ENCODE data around the gene SPECC1. TPM values are rescaled to one million over a fixed set of nuclear protein-coding genes. Genes with fewer than 3 reads are reported as not detected.

SPECC1 gene
- polyA plus RNA-seq, 1 experiment: 13.0 TPM

- Histone ChIP-seq H3K36me3 (ENCODE audit: control insufficient read depth, insufficient read depth, low read length) (no peaks in the 10 kb centered on the region), H3K4me3 (ENCODE audit: low read depth, low read length) (no peak overlapping the region), H3K27me3 (ENCODE audit: control insufficient read depth, insufficient read depth, low read length) (no peaks in the 10 kb centered on the region)
- TF ChIP-seq, protein P1, sequence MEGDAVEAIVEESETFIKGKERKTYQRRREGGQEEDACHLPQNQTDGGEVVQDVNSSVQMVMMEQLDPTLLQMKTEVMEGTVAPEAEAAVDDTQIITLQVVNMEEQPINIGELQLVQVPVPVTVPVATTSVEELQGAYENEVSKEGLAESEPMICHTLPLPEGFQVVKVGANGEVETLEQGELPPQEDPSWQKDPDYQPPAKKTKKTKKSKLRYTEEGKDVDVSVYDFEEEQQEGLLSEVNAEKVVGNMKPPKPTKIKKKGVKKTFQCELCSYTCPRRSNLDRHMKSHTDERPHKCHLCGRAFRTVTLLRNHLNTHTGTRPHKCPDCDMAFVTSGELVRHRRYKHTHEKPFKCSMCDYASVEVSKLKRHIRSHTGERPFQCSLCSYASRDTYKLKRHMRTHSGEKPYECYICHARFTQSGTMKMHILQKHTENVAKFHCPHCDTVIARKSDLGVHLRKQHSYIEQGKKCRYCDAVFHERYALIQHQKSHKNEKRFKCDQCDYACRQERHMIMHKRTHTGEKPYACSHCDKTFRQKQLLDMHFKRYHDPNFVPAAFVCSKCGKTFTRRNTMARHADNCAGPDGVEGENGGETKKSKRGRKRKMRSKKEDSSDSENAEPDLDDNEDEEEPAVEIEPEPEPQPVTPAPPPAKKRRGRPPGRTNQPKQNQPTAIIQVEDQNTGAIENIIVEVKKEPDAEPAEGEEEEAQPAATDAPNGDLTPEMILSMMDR (IDR thresholded peaks at IDR 0.05; ENCODE audit: insufficient read depth, low read depth, low read length): no peak
- DNase-seq (ENCODE audit: low read depth): no peak
- ChIA-PET CTCF (no interaction called here), POLR2A (no interaction called here)
These were observed 289.9 kb downstream of the SPECC1 start for GRCh38 chr17:20299013-20299412.

GRCh38 chr17:20300436-20300934 lies 291.3 kb downstream of the SPECC1 start:
- DNase-seq (ENCODE audit: low read depth): peak; percentile 46
- Histone ChIP-seq H3K27me3 (ENCODE audit: control insufficient read depth, insufficient read depth, low read length) (no peaks in the 10 kb centered on the region), H3K36me3 (ENCODE audit: control insufficient read depth, insufficient read depth, low read length) (no peaks in the 10 kb centered on the region), H3K4me3 (ENCODE audit: low read depth, low read length) (no peak overlapping the region)
- CTCF ChIA-PET: no interaction called here
- POLR2A ChIA-PET: no interaction called here
- TF ChIP-seq, protein P1 (IDR thresholded peaks at IDR 0.05; ENCODE audit: insufficient read depth, low read depth, low read length): no peak

GRCh38 chr17:20302246-20302917 lies 293.2 kb downstream of the SPECC1 start:
- Histone ChIP-seq H3K27me3 (ENCODE audit: control insufficient read depth, insufficient read depth, low read length) (no peaks in the 10 kb centered on the region), H3K4me3 (ENCODE audit: low read depth, low read length) (no peak overlapping the region), H3K36me3 (ENCODE audit: control insufficient read depth, insufficient read depth, low read length) (no peaks in the 10 kb centered on the region)
- TF ChIP-seq, protein P1 (IDR thresholded peaks at IDR 0.05; ENCODE audit: insufficient read depth, low read depth, low read length): no peak
- no peak for DNase-seq (ENCODE audit: low read depth)
- ChIA-PET CTCF (interaction anchor here (1.2 to 1.3 kb wide), 2 partner anchors 19 to 180 kb away, joined by 3 to 4 read pairs; no protein-coding TSS in a partner anchor), POLR2A (no interaction called here)

DNA sequence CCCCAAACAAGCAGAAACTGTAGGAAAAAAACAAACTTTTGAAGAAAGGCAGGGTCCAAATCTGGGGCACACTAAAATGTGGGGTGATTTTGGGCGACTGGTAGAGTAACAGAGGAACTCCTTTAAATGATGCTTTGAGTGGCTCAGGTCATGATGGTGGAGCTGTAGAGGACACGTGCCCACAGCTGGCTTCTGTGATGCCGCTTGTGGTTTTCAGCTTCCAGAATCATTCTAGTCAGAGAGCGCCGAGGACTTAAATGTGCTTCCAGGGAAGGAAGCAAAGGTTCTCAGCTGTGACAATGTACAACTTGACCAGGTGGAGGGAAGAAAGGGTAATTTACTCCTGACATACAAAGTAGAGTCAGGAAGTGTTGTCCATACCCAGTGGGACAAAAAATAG lies 295.8 kb downstream of the SPECC1 start:
- Histone ChIP-seq H3K4me3 (ENCODE audit: low read depth, low read length) (no peak overlapping the region), H3K27me3 (ENCODE audit: control insufficient read depth, insufficient read depth, low read length) (no peaks in the 10 kb centered on the region), H3K36me3 (ENCODE audit: control insufficient read depth, insufficient read depth, low read length) (no peaks in the 10 kb centered on the region)
- TF ChIP-seq, protein P1 (IDR thresholded peaks at IDR 0.05; ENCODE audit: insufficient read depth, low read depth, low read length): no peak
- POLR2A ChIA-PET: no interaction called here
- DNase-seq (ENCODE audit: low read depth): no peak
- CTCF ChIA-PET: interaction anchor here (0.6 kb wide), 1 partner anchor 154 kb away, joined by 4 read pairs; no protein-coding TSS in a partner anchor

DNA sequence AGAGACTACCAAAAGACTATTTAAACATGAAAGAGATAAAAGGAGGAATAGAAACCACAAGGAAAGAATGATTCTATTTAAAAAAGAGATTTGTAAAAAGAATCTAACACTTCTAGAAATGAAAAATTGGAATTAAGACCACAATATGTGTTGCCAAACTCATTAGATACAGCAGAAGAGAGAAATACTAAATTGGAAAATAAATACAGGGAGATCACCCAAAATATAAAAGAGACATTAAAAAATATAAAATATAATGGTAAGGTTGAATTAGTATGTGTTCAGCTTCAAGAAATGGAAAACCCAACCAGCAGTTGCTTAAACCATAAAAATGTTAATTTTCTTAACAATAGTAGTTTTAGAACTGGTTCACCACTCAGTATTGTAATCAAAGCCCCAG lies 297.8 kb downstream of the SPECC1 start:
- H3K4me3 ChIP-seq (ENCODE audit: low read depth, low read length): no peak overlapping the region
- ChIA-PET POLR2A (no interaction called here), CTCF (no interaction called here)
- H3K36me3 ChIP-seq (ENCODE audit: control insufficient read depth, insufficient read depth, low read length): no peaks in the 10 kb centered on the region
- no peak for DNase-seq (ENCODE audit: low read depth)
- H3K27me3 ChIP-seq (ENCODE audit: control insufficient read depth, insufficient read depth, low read length): no peaks in the 10 kb centered on the region
- TF ChIP-seq, protein P1 (IDR thresholded peaks at IDR 0.05; ENCODE audit: insufficient read depth, low read depth, low read length): no peak
